ENCODE data around the gene MSX2.

DNA sequence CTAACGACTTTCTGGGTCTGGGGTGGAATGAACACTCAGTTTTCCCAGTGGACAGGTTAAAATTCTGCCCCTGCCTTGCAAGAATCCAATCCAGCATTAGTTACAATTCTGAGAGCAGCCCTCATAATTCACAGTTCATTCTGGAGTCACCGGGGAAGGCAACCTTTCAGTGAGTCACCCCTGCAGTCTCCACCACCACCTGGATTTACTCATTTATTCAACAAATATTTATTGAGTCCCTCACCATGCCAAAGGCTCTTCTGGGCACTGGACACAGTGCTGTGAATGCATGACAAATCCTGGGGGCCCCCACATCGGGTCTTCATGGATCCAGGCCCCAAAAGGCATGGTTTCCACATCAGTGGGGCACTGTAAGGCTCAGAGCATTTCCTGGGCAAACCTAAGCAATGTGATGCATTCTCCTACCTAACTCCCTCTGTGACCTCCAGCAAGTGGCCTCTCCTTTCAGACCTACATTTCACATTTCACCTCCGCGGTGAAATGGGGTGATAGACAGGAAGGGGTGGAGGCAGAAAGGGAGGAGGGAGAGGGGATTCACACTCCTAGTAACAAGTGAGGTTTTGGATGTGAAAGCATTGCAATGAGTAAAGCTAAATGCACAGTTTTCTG, 6.4 kb upstream of the MSX2 start:
- TF ChIP-seq KLF1 (tag by site-specific recombination; IDR thresholded peaks at IDR 0.05) (no peak), ZNF121 (tag by site-specific recombination; IDR thresholded peaks at IDR 0.05) (no peak)

Data from HEK293 (cell line).